Activated gamma-delta T cell treated with Interleukin-2 at 50 U/mL for 16 hours (primary cell): ENCODE data around the gene HACD4.
"Not testable (repeated sequence)": the region's sequence is repeated elsewhere in the genome, so short reads cannot be mapped to it uniquely, and the experiment has no call there.

Experiments
- DNase-seq: peaks from one replicate; pipeline ENCODE4 v3.0.0-alpha.2; 2020

Gene HACD4

GRCh38 chr9:21015995-21016394 is 15.4 kb downstream of the HACD4 start:
- DNase-seq = no peak

DNA sequence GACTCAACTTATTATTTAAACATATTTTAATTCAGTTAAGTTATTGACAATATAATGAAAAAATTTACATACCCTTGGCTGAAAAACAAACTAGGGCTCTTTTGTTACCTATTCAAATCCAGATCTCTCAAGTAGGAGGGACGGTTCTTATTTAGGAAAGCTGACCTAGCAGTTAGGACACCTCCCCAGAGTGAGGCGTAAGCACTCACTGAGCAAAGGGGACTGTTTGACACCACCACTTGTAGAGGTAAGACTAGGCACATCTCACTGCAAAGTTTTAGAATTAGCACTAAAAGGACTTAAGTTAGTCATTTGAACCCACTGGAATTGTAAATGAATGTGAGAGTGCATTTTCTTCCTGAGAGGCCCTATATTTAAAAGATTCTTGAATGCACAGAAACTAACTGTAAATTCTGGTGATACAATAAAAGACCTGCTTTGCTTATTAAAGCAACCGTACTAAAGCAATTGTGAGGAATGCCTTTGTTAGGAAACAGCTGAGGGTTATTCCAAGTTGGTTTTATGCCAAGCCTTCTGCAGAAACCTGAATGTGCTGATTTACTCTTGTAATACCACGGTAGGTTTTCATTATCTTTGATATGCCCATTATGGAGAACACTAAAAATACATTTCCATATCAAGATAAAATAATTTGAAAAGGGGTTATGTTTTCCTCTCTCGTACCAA is 16.2 kb downstream of the HACD4 start:
- DNase-seq = no peak

GRCh38 chr9:21002040-21002439 is 29.4 kb downstream of the HACD4 start:
- no peak for DNase-seq

DNA sequence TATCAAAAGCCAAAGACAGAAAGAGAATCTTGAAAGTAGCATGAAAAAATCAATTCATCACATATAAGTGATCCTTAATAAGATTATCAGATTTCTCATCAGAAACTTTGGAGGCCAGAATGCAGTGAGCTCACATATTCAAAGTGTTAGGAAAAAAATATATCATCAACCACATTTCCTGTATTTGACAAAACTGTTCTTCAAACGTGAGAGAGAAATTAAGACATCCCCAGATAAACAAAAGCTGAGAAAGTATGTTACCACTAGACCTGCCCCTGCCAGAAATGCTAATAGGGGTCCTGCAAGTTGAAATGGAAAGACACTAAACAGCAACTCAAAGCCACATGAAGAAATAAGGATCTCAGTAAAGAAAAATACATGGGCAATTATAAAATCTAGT is 29.9 kb downstream of the HACD4 start:
- DNase-seq = no peak

DNA sequence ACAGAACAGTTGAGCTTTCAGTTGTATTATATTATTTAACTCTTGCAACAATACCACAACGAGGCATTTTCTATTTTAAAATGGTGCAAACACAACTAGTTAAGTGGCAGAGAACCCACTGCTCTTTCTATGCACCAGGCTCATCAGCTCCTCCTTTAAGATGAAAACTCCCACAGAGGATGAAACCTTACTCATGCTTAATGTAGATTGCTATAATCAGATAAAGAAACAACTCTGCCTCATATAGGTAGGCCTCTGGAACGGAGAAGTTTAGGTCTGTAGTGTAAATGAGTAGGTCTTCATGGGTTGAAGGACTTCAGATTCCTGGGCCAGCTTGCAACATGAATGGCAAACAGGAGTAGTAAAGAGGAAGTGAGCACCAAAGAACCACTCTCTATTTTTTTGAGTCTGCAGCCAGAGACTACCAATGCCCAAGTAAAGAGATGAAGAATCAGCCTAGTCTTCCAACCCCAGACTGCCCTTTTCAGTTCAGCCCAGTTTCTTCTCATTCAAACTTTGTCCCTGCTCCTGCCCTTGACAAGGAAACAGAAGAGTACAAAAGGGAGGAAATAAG is 33.9 kb downstream of the HACD4 start:
- no peak for DNase-seq

- DNase-seq = no peak
Measured at GRCh38 chr9:20996809-20997208, 34.6 kb downstream of the HACD4 start.

- DNase-seq = no peak
Measured at GRCh38 chr9:20995616-20996015, 35.8 kb downstream of the HACD4 start.

DNA sequence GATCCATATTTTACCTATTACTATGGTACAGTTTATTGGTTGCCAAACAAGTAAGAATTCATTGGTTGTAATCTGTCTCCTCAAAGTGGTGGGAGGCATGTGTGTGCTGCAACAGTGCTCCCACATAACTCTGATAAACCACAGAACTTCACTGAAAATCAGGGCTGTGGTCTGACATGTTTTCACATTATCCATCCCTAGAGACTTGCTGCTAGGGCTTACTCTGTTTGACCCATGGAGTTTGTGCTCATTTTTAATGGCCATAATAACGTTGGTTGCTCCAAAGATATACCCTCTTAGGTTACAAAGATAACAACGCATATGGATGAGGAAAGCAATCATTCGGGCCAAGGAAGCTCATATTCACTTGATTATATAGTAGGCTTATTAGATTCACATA is 37.0 kb downstream of the HACD4 start:
- no peak for DNase-seq

DNA sequence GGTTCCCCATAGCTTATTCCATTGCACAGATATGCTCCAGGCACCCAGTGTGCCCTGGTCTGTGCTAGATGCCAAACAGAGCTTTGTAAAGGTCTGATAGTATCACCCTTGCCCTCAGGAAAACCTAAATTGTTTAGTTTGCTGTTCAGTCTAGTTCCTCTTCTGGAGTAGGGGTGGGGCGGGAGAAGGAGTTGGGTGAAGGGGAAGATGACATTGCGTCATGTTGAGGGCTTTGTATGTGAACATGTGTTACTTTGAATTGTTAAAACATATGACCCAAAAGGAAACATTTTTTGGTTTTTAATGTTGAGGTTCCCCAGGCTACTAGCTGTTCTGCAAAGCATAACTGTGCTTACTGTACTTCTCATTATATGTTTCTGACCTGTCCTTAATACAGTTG is 40.6 kb downstream of the HACD4 start:
- DNase-seq = no peak

GRCh38 chr9:20989923-20990341 is 41.5 kb downstream of the HACD4 start:
- no peak for DNase-seq

GRCh38 chr9:20988671-20989315 is 42.6 kb downstream of the HACD4 start:
- DNase-seq = no peak

DNA sequence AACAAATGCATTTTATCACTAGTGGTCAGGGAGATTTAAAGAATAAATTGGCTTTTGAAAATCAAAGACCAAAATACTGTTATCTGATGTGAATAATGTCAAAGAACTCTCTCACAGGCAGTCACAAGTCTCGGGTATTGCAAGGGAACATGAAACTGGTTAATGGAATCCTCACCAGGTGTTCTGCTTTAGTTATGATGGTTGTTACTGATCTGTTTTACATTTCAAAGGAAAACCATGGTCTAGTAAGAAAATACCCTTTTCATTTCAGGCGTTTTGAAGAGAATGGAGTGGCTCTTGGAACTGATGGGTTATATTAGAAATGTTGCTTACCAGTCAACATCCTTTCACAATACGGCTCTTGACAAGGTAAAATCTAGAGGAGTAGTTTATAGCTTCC is 43.4 kb downstream of the HACD4 start:
- DNase-seq = no peak

- DNase-seq = no peak
Measured at GRCh38 chr9:20987521-20987920, 43.9 kb downstream of the HACD4 start.

- DNase-seq = no peak
Measured at GRCh38 chr9:20985851-20986600, 45.4 kb downstream of the HACD4 start.

DNA sequence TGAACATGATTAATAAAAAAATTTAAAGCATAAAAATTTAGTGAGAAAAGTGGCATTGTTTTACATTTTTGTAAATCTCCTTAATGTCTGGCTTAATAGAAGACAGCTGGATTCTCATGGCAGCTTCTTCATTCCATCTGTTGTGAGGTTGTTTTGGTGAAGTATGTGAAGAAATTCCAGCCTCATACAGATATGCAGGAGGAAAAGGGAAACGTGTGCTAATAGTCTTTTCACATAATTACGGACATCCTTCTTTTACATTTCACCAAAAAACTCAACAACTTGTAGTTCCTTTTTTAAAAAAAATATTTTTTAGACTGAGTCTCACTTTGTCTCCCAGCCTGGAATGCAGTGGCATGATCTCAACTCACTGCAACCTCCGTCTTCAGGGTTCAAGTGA is 46.9 kb downstream of the HACD4 start:
- no peak for DNase-seq

- DNase-seq = no peak
Measured at GRCh38 chr9:20981486-20981885, 50.0 kb downstream of the HACD4 start.

DNA sequence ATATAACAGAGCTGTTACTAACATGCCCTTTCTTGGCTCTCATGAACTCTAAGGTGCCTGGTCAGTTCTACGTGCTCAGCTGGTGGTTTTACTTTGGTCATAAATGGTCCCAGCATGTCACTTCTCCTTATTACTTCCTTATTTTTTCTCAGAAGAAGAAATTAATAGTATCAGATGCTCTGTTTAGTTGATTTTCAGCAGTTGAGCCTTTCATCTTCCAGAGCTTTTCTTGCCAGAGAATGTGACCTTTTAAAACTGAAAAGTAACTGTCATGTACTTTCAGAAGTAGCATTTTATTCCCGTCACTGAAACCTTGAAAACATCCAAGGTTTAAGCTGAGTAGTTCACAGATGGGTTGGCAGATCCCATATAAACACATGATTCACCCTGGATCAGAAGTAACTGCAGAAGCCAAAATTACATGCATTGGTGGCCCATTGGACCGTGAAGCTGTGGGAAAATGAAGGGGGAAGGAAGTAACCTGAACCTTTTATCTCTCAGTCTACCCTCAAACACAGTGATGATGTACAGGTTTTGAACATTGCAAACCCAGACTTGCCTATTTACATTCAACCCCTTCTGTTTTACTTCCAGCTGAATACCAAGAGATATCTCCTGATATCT is 50.5 kb downstream of the HACD4 start:
- DNase-seq = no peak

DNA sequence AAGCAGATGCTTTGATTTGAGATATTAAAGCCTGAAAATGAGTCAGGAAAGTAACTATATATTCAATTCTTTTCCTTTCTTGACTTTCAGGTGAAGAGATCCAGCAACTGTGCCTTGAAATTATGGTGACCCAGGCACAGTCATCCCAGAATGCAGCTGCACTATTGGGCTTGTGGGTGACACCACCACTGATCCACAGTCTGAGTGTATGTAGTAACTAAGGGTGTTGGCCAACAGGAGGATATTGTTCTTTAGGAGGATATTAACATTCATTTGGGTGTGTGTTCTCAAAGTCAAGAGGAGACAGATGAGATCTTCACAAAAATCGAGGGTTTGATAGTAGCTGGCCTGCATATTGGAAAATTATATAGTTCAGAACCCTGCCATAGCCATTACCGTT is 53.2 kb downstream of the HACD4 start:
- DNase-seq = no peak

GRCh38 chr9:20974191-20974938 is 57.1 kb downstream of the HACD4 start:
- DNase-seq = not testable (repeated sequence)

- DNase-seq = not testable (repeated sequence)
Measured at GRCh38 chr9:20973246-20973947, 58.0 kb downstream of the HACD4 start.

GRCh38 chr9:20972684-20973083 is 58.8 kb downstream of the HACD4 start:
- DNase-seq = no peak
